Endothelial cell of umbilical vein (primary cell): ENCODE data around the gene MTERF4. TPM values are rescaled to one million over a fixed set of nuclear protein-coding genes. Genes with fewer than 3 reads are reported as not detected.
"Not testable (repeated sequence)": the region's sequence is repeated elsewhere in the genome, so short reads cannot be mapped to it uniquely, and the experiment has no call there.

Experiments used
- BruUV-seq: library from RNA; stranded (reverse); fragments of 400-500 nt; replicated peaks from 2 replicates; lab custom pipeline; 2021; lab: Mats Ljungman, UMichigan
- CTCF ChIA-PET: fragments of 300-600, 350-600 bp; sonication (Branson Sonifier 250); formaldehyde crosslinking; loops from one replicate; lab custom pipeline; 2021; ENCODE audit warnings: antibody characterized with exemption, inconsistent platforms; lab: Charles Lee
- POLR2A ChIA-PET: fragments of 300-600, 350-600 bp; sonication (Branson Sonifier 250); formaldehyde crosslinking; loops from one replicate; lab custom pipeline; 2021; ENCODE audit warnings: antibody characterized with exemption, inconsistent platforms; lab: Charles Lee
- DNase-seq: peaks from one replicate; pipeline ENCODE4 v3.0.0-alpha.2; 2011; ENCODE audit warnings: low read depth, low spot score
- FAIRE-seq: peaks from 2 replicates; lab custom pipeline; 2011; peaks lifted over from hg19 to GRCh38; lab: Jason Lieb, UNC
- H2AFZ ChIP-seq: 2 replicates; pipeline ENCODE4 v1.6.0; 2012; ENCODE audit warnings: low read depth, low read length, control low read depth, inconsistent platforms
- H3K27ac ChIP-seq: 2 replicates; pipeline ENCODE4 v1.5.1; 2011; ENCODE audit warnings: low read depth, mild to moderate bottlenecking, control low read depth, low read length, moderate library complexity; ENCODE audit not compliant: insufficient read depth
- H3K27me3 ChIP-seq, 2 experiments: 2 replicates each; pipeline versions ENCODE4 v1.6.0 to v1.6.1; 2011; ENCODE audit warnings: low read length in 2 of 2, mixed read lengths in 1 of 2; ENCODE audit not compliant: control insufficient read depth in 2 of 2, insufficient read depth in 2 of 2
- H3K36me3 ChIP-seq, 2 experiments: 2 replicates in 1 of 2; 3 replicates in 1 of 2; pipeline ENCODE4 v1.5.1; 2011; ENCODE audit warnings: low read length in 2 of 2, mild to moderate bottlenecking in 1 of 2, moderate library complexity in 1 of 2; ENCODE audit not compliant: control insufficient read depth in 2 of 2, insufficient read depth in 2 of 2; ENCODE audit errors: extremely low read depth in 1 of 2
- H3K4me1 ChIP-seq: 3 replicates; pipeline ENCODE4 v1.5.1; 2011; ENCODE audit warnings: mild to moderate bottlenecking, low read length; ENCODE audit not compliant: control insufficient read depth, insufficient read depth; ENCODE audit errors: extremely low read depth
- H3K4me2 ChIP-seq: 2 replicates; pipeline ENCODE4 v1.6.1; 2011; ENCODE audit warnings: low read length, control low read depth, mixed read lengths; ENCODE audit not compliant: insufficient read depth
- H3K4me3 ChIP-seq, 3 experiments: fragments of 200-600 bp in 1 of 3; sonication (generic), shearing (Covaris generic) in 1 of 3; replicated peaks in 1 of 3; 2 replicates each; pipeline ENCODE4 v1.5.1; 2011 to 2016; ENCODE audit warnings: control low read depth in 3 of 3, low read length in 3 of 3, mild to moderate bottlenecking in 2 of 3, inconsistent platforms in 1 of 3, low read depth in 1 of 3, moderate library complexity in 1 of 3; ENCODE audit not compliant: insufficient read depth in 1 of 3
- H3K79me2 ChIP-seq: 2 replicates; pipeline ENCODE4 v1.6.0; 2012; ENCODE audit warnings: low read length, inconsistent platforms; ENCODE audit not compliant: control insufficient read depth, insufficient read depth
- H3K9ac ChIP-seq: replicated peaks from 2 replicates; pipeline ENCODE3; 2011; ENCODE audit warnings: low read length, control low read depth; ENCODE audit not compliant: insufficient read depth; ENCODE audit errors: extremely low read depth
- H3K9me1 ChIP-seq: replicated peaks from 3 replicates; pipeline ENCODE4 v1.6.0; 2011; ENCODE audit warnings: mild to moderate bottlenecking, low read length; ENCODE audit not compliant: control insufficient read depth, insufficient read depth; ENCODE audit errors: extremely low read depth
- H3K9me3 ChIP-seq: replicated peaks from 2 replicates; pipeline ENCODE4 v1.5.1; 2012; ENCODE audit warnings: low read length, inconsistent platforms; ENCODE audit not compliant: control insufficient read depth, insufficient read depth
- H4K20me1 ChIP-seq: replicated peaks from 2 replicates; pipeline ENCODE3; 2011; ENCODE audit warnings: mild to moderate bottlenecking, low read length; ENCODE audit not compliant: control insufficient read depth, insufficient read depth; ENCODE audit errors: extremely low read depth
- FOS ChIP-seq: IDR thresholded peaks from 2 replicates; pipeline ENCODE4 v1.6.1; 2011; ENCODE audit warnings: mild to moderate bottlenecking, low read length, moderate library complexity, borderline replicate concordance; ENCODE audit not compliant: insufficient read depth
- GATA2 ChIP-seq: IDR thresholded peaks from 2 replicates; pipeline ENCODE4 v1.7.0; 2011; ENCODE audit warnings: low read depth, mild to moderate bottlenecking, moderate library complexity, mixed read lengths, low read length; ENCODE audit not compliant: insufficient read length, insufficient read depth
- JUN ChIP-seq: IDR thresholded peaks from 2 replicates; pipeline ENCODE4 v1.6.1; 2011; ENCODE audit warnings: borderline replicate concordance, low read depth; ENCODE audit not compliant: insufficient read length, insufficient read depth
- MYC ChIP-seq: IDR thresholded peaks from one replicate; pipeline ENCODE4 v1.6.1; 2011; ENCODE audit warnings: mild to moderate bottlenecking, low read depth, low read length
- dilution Hi-C: fragments of 300-500 bp; cut with MboI; formaldehyde crosslinking; loops from one replicate; pipeline ENCODE4 v1.15.0; 2019; ENCODE audit warnings: low sequenced_read_pairs; ENCODE audit not compliant: extremely low pct_ligation_motif_present
- intact Hi-C: fragments of 100-400 bp; cut with micrococcal nuclease; formaldehyde crosslinking; loops from one replicate; pipeline ENCODE4 v1.10.0; 2022
- polyA plus RNA-seq, 4 experiments: library from polyadenylated mRNA; depleted of rRNA in 3 of 4; stranded (reverse) in 3 of 4; unstranded in 1 of 4; fragments of >200 nt; gene quantifications; 2 replicates each; pipeline versions ENCODE4 v1.2.1 to v1.2.3, GENCODE V29; 2011 to 2012; ENCODE audit warnings: missing spikeins in 1 of 4
- total RNA-seq: library from RNA; stranded (reverse); gene quantifications from 2 replicates; pipeline ENCODE4 v1.2.3, GENCODE V29; 2021
- TF ChIP-seq, protein P1 (sequence below): IDR thresholded peaks from 2 replicates; pipeline ENCODE4 v1.6.1; 2011; ENCODE audit not compliant: insufficient read depth, insufficient read length
- TF ChIP-seq, protein P2 (sequence below), 2 donors: IDR thresholded peaks; 1 replicate in 1 of 2; 2 replicates in 1 of 2; pipeline ENCODE4 v1.5.1; 2011; ENCODE audit warnings: low read length in 2 of 2, mild to moderate bottlenecking in 2 of 2, moderate library complexity in 2 of 2, control low read depth in 1 of 2, inconsistent platforms in 1 of 2, low read depth in 1 of 2; ENCODE audit not compliant: insufficient read depth in 1 of 2; ENCODE audit errors: extremely low read depth in 1 of 2

MTERF4 gene
- total and polyA plus RNA-seq, 2 donors (not counting 3 experiments of a cell fraction or from before 2014, with no cell fraction given), result 14.7 to 27.3 TPM

DNA sequence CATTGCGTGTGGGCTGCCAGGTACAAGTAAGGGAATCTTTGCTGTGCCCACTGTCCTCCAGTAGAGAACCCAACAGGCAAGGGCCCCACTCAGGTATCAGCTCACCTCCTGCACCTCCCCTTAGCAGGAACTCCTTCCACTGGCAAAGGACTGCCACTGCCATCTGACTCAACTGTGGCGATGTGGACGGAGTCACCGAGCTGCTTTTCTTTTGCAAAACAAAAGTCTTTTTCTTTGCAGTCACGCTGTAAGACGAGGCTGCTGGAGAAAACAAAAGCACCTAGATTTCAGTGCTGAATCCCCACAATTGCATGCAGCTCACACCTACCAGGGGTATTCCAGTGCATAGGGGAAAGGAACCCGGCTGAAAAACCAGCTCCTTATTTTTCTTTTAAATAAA, 7.9 kb downstream of the MTERF4 start:
- intact Hi-C loops, result no loop called here

DNA sequence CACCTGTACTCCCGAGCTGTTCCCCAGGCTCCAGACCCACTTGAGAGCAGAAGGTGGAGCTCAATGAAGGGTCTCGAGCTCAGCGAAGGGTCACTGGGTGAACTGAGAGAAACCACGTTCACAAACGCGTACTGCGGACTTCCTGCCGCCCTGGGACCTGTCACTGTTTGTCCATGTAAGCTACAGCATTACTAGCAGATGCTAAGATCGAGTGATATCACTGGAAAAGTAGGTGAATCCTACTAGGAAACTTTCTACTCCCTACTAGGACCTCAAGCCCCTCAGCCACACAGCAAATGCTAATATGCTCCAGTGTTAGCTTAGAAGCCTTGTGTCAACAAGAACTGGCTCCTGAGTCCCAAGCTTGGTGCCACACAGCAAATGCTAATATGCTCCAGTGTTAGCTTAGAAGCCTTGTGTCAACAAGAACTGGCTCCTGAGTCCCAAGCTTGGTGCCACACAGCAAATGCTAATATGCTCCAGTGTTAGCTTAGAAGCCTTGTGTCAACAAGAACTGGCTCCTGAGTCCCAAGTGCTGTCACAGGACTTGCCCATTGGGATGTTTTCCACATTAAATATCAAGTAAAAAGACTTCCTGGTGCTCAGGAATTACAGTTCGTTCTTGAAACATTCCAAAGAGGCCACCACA, 8.8 kb downstream of the MTERF4 start:
- H3K9me3 ChIP-seq, DNase-seq, H3K9me1 ChIP-seq, intact Hi-C loops, H3K4me1 ChIP-seq, H3K4me2 ChIP-seq, H2AFZ ChIP-seq, H3K9ac ChIP-seq, H3K27ac ChIP-seq, FAIRE-seq, dilution Hi-C loops, H3K4me3 ChIP-seq, H4K20me1 ChIP-seq, BruUV-seq, H3K79me2 ChIP-seq, H3K27me3 ChIP-seq, POLR2A ChIA-PET: not testable (repeated sequence)
- H3K36me3 ChIP-seq, result peaks cover 11 to 16% of the 10 kb centered on the region in 2 experiments
- CTCF ChIA-PET, result interaction anchor here (2.1 to 2.5 kb wide), 2 partner anchors 9 to 15 kb away, joined by 4 to 9 read pairs; partner anchors contain the start of gene MTERF4

More for the DNA sequence above, 7.9 kb downstream of the MTERF4 start:
- DNase-seq (no peak), FAIRE-seq (no peak)
- CTCF ChIA-PET, result interaction anchor here (2.1 to 2.5 kb wide), 2 partner anchors 8 to 16 kb away, joined by 4 to 9 read pairs; partner anchors contain the start of gene MTERF4
- no peaks in the 10 kb centered on the region for H4K20me1 ChIP-seq
- H3K9me3 ChIP-seq, result no peaks in the 10 kb centered on the region
- H3K27ac ChIP-seq, result no peak overlapping the region
- dilution Hi-C loops, result no loop called here
- H2AFZ ChIP-seq, result no peak overlapping the region
- H3K4me1 ChIP-seq, result peaks cover 5% of the 10 kb centered on the region
- H3K4me2 ChIP-seq, result no peak overlapping the region
- no peaks in the 10 kb centered on the region for H3K9me1 ChIP-seq
- no peak overlapping the region for H3K4me3 ChIP-seq
- no peaks in the 10 kb centered on the region for H3K27me3 ChIP-seq
- BruUV-seq, result no TSS peak
- H3K79me2 ChIP-seq, result peaks cover 4% of the 10 kb centered on the region
- H3K36me3 ChIP-seq, result peaks cover 9 to 13% of the 10 kb centered on the region in 2 experiments
- H3K9ac ChIP-seq, result no peak overlapping the region
- TF ChIP-seq GATA2 (no peak), FOS (no peak), JUN (no peak), MYC (no peak)
- TF ChIP-seq, protein P1, sequence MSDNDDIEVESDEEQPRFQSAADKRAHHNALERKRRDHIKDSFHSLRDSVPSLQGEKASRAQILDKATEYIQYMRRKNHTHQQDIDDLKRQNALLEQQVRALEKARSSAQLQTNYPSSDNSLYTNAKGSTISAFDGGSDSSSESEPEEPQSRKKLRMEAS, result no peak
- TF ChIP-seq, protein P2, sequence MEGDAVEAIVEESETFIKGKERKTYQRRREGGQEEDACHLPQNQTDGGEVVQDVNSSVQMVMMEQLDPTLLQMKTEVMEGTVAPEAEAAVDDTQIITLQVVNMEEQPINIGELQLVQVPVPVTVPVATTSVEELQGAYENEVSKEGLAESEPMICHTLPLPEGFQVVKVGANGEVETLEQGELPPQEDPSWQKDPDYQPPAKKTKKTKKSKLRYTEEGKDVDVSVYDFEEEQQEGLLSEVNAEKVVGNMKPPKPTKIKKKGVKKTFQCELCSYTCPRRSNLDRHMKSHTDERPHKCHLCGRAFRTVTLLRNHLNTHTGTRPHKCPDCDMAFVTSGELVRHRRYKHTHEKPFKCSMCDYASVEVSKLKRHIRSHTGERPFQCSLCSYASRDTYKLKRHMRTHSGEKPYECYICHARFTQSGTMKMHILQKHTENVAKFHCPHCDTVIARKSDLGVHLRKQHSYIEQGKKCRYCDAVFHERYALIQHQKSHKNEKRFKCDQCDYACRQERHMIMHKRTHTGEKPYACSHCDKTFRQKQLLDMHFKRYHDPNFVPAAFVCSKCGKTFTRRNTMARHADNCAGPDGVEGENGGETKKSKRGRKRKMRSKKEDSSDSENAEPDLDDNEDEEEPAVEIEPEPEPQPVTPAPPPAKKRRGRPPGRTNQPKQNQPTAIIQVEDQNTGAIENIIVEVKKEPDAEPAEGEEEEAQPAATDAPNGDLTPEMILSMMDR (IDR thresholded peaks at IDR 0.05; ENCODE audit: extremely low read depth in 1 of 2, insufficient read depth in 1 of 2, low read depth in 1 of 2, low read length in 2 of 2), result no peak
- POLR2A ChIA-PET, result no interaction called here
